Measurements from ENCODE around the gene AOC1.

DNA sequence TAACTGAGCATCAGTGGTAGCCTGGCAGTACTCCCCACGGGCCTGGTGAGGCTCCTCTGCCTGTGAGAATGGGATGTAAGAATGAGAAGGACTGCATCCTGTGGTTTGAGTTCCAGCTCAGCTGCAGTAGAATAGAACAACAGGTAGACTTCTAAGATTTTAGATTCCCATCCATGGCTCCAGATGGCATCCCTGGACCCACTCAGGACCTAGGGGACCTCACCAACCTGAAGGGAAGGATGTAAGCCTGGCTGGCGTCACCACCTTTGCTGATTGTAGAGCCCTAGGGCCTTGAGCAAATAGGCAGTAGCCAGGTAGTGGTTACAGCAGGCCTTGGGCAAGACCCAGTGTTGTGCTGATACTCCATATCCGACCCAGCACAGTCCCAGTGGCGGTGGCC, 9.6 kb upstream of the AOC1 start:
- TF ChIP-seq MAFK (IDR thresholded peaks at IDR 0.05; ENCODE audit: partially characterized antibody) (no peak), CBX2 (IDR thresholded peaks at IDR 0.05; ENCODE audit: borderline replicate concordance, low read depth) (no peak), EP300 (IDR thresholded peaks at IDR 0.05) (no peak), KDM5A (IDR thresholded peaks at IDR 0.05) (no peak)
- TF ChIP-seq, protein P1, sequence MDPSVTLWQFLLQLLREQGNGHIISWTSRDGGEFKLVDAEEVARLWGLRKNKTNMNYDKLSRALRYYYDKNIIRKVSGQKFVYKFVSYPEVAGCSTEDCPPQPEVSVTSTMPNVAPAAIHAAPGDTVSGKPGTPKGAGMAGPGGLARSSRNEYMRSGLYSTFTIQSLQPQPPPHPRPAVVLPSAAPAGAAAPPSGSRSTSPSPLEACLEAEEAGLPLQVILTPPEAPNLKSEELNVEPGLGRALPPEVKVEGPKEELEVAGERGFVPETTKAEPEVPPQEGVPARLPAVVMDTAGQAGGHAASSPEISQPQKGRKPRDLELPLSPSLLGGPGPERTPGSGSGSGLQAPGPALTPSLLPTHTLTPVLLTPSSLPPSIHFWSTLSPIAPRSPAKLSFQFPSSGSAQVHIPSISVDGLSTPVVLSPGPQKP (IDR thresholded peaks at IDR 0.05; ENCODE audit: low read depth, low read length), result no peak

Data from A549 (cell line).